A673 (cell line): ENCODE results near the gene ZNF550. TPM values are rescaled to one million over a fixed set of nuclear protein-coding genes. Genes with fewer than 3 reads are reported as not detected.

Experiments
- BruUV-seq: library from RNA; stranded (reverse); fragments of 400-500 nt; replicated peaks from 2 replicates; lab custom pipeline; 2021; lab: Mats Ljungman, UMichigan
- CTCF ChIA-PET: fragments of 300-600 bp; sonication (Branson Sonifier 250); formaldehyde crosslinking; loops from one replicate; lab custom pipeline; 2022; ENCODE audit warnings: antibody characterized with exemption; lab: Charles Lee
- POLR2A ChIA-PET: fragments of 300-600 bp; sonication (Branson Sonifier 250); formaldehyde crosslinking; loops from one replicate; lab custom pipeline; 2022; ENCODE audit warnings: antibody characterized with exemption; ENCODE audit not compliant: low non-redundant PET; lab: Charles Lee
- DNase-seq: peaks from one replicate; pipeline ENCODE4 v3.0.0-alpha.2; 2015; ENCODE audit warnings: low spot score
- H3K27ac ChIP-seq: fragments of 200-600 bp; sonication (generic); 2 replicates; pipeline ENCODE4 v1.5.1; 2016; ENCODE audit warnings: mixed run types, low read depth, mild to moderate bottlenecking, mixed read lengths, antibody characterized with exemption, low read length; ENCODE audit not compliant: poor library complexity, severe bottlenecking
- H3K27me3 ChIP-seq: fragments of 200-600 bp; sonication (generic); replicated peaks from 2 replicates; pipeline ENCODE4 v1.6.1; 2017; ENCODE audit warnings: mixed run types, low read depth, mild to moderate bottlenecking, mixed read lengths, antibody characterized with exemption, low read length; ENCODE audit not compliant: insufficient read depth, poor library complexity
- H3K36me3 ChIP-seq: fragments of 200-600 bp; sonication (generic); 2 replicates; pipeline ENCODE4 v1.6.1; 2016; ENCODE audit warnings: mixed run types, mild to moderate bottlenecking, mixed read lengths, antibody characterized with exemption, low read length; ENCODE audit not compliant: insufficient read depth, poor library complexity, severe bottlenecking
- H3K4me1 ChIP-seq: fragments of 200-600 bp; sonication (generic); 2 replicates; pipeline ENCODE4 v1.6.1; 2017; ENCODE audit warnings: mixed run types, mild to moderate bottlenecking, mixed read lengths, antibody characterized with exemption, low read length; ENCODE audit not compliant: insufficient read depth, poor library complexity, severe bottlenecking
- H3K4me3 ChIP-seq: fragments of 200-600 bp; sonication (generic); 2 replicates; pipeline ENCODE4 v1.5.1; 2016; ENCODE audit warnings: low read depth, mixed run types, mild to moderate bottlenecking, mixed read lengths, low read length; ENCODE audit not compliant: poor library complexity, severe bottlenecking
- H3K9me3 ChIP-seq: fragments of 200-600 bp; sonication (generic); 2 replicates; pipeline ENCODE4 v1.6.1; 2016; ENCODE audit warnings: mixed run types, low read depth, mild to moderate bottlenecking, mixed read lengths, antibody characterized with exemption, low read length; ENCODE audit not compliant: poor library complexity, severe bottlenecking
- EZH2 ChIP-seq: fragments of 200-600 bp; sonication (generic); IDR thresholded peaks from 2 replicates; pipeline ENCODE4 v1.6.1; 2017; ENCODE audit warnings: borderline replicate concordance, low read depth, mild to moderate bottlenecking, mixed read lengths, antibody characterized with exemption, low read length; ENCODE audit not compliant: poor library complexity, severe bottlenecking
- intact Hi-C: fragments of 100-400 bp; cut with micrococcal nuclease; formaldehyde crosslinking; loops from one replicate; pipeline ENCODE4 v1.10.0; 2022; ENCODE audit not compliant: unreplicated experiment
- total RNA-seq: library from RNA; stranded (reverse); gene quantifications from 2 replicates; pipeline ENCODE4 v1.2.3, GENCODE V29; 2021
- TF ChIP-seq, protein P1 (sequence below): fragments of 300-800, 200-600 bp; sonication (generic); conservative IDR thresholded peaks from 2 replicates; pipeline ENCODE4 v1.5.1; 2017; ENCODE audit warnings: low read depth, mild to moderate bottlenecking, antibody characterized with exemption, low read length, moderate library complexity, mixed read lengths

The ZNF550 gene
- total RNA-seq, 1 experiment from 2014 or later, result 9.6 TPM

DNA sequence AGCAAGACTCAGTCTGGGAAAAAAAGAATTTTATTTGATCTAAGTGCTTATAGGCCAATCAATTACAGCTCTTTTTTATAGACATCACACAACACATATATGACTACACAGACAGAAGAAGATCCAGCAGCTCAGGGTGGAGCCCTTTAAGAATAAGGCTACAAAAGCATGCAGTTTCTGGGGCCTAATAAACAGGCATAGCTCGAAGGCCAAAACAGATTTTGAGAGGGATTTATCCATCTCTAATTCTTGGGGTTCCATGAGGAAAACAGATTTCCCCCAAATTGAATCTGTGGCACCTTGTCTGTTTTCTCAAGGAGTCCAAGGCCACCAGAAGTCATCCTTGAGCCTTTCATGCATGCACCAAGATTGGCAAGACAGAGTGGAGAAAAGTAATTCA, 3.9 kb upstream of the ZNF550 start:
- Histone ChIP-seq H3K9me3 (peaks cover 65% of the 10 kb centered on the region), H3K4me3 (no peak overlapping the region), H3K27ac (no peak overlapping the region), H3K27me3 (no peaks in the 10 kb centered on the region), H3K36me3 (no peaks in the 10 kb centered on the region), H3K4me1 (no peaks in the 10 kb centered on the region)
- CTCF ChIA-PET, result no interaction called here
- no peak for DNase-seq
- TF ChIP-seq, protein P1, sequence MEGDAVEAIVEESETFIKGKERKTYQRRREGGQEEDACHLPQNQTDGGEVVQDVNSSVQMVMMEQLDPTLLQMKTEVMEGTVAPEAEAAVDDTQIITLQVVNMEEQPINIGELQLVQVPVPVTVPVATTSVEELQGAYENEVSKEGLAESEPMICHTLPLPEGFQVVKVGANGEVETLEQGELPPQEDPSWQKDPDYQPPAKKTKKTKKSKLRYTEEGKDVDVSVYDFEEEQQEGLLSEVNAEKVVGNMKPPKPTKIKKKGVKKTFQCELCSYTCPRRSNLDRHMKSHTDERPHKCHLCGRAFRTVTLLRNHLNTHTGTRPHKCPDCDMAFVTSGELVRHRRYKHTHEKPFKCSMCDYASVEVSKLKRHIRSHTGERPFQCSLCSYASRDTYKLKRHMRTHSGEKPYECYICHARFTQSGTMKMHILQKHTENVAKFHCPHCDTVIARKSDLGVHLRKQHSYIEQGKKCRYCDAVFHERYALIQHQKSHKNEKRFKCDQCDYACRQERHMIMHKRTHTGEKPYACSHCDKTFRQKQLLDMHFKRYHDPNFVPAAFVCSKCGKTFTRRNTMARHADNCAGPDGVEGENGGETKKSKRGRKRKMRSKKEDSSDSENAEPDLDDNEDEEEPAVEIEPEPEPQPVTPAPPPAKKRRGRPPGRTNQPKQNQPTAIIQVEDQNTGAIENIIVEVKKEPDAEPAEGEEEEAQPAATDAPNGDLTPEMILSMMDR, result no peak
- no peak for TF ChIP-seq EZH2
- intact Hi-C loops, result no loop called here
- BruUV-seq, result no TSS peak
- POLR2A ChIA-PET, result no interaction called here

- CTCF ChIA-PET, result no interaction called here
- TF ChIP-seq EZH2, result no peak
- TF ChIP-seq, protein P1, result no peak
- POLR2A ChIA-PET, result no interaction called here
- peak; percentile 18 for DNase-seq
- peaks cover 8% of the 10 kb centered on the region for H3K36me3 ChIP-seq
- peaks cover 37% of the 10 kb centered on the region for H3K9me3 ChIP-seq
- no TSS peak for BruUV-seq
- no peak overlapping the region for H3K27ac ChIP-seq
- intact Hi-C loops, result no loop called here
- no peaks in the 10 kb centered on the region for H3K27me3 ChIP-seq
- H3K4me3 ChIP-seq, result peak overlapping the region; percentile 96
- no peaks in the 10 kb centered on the region for H3K4me1 ChIP-seq
These were observed 407 bp upstream of the ZNF550 start for GRCh38 chr19:57560049-57560491.

DNA sequence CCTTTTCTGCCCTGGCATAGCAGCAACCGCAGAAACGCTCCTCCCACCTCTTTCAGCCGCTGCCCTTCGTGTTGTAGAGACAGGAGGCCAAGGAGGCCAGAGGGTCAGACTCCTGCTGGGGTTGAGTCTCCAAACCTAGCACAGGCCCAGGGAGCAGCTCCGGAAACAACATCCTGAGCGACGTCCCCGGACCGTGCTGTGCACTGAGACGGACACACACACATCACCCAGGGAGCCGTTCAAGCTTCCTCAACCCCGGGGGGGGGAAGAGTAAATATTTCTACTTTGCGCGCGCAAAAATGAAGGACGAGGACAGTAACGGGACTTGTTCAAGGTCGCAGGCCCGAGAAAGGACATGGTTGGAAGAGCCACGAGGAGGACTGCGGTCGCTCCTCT, 657 bp downstream of the ZNF550 start:
- no peaks in the 10 kb centered on the region for H3K4me1 ChIP-seq
- H3K4me3 ChIP-seq, result peak overlapping the region; percentile 96
- TF ChIP-seq, protein P1, result no peak
- no peak for TF ChIP-seq EZH2
- ChIA-PET CTCF (no interaction called here), POLR2A (no interaction called here)
- intact Hi-C loops, result loop anchor here (10.0 kb wide), 1 partner anchor 596 kb away; the partner anchor contains the start of gene ZNF329
- no peaks in the 10 kb centered on the region for H3K27me3 ChIP-seq
- H3K9me3 ChIP-seq, result peaks cover 38% of the 10 kb centered on the region
- no peak for DNase-seq
- H3K27ac ChIP-seq, result peak overlapping the region; percentile 77
- BruUV-seq, result no TSS peak
- H3K36me3 ChIP-seq, result peaks cover 19% of the 10 kb centered on the region
